SKM-1 treated with dmso at 0.1 percent for 144 hours (cell line): Measurements from ENCODE around the gene DOCK2.
"Not testable (repeated sequence)": the region's sequence is repeated elsewhere in the genome, so short reads cannot be mapped to it uniquely, and the experiment has no call there.

Source experiments
- DNase-seq: peaks from one replicate; lab custom pipeline; 2025; ENCODE audit not compliant: unreplicated experiment; lab: John Stamatoyannopoulos, UW

Gene DOCK2

DNA sequence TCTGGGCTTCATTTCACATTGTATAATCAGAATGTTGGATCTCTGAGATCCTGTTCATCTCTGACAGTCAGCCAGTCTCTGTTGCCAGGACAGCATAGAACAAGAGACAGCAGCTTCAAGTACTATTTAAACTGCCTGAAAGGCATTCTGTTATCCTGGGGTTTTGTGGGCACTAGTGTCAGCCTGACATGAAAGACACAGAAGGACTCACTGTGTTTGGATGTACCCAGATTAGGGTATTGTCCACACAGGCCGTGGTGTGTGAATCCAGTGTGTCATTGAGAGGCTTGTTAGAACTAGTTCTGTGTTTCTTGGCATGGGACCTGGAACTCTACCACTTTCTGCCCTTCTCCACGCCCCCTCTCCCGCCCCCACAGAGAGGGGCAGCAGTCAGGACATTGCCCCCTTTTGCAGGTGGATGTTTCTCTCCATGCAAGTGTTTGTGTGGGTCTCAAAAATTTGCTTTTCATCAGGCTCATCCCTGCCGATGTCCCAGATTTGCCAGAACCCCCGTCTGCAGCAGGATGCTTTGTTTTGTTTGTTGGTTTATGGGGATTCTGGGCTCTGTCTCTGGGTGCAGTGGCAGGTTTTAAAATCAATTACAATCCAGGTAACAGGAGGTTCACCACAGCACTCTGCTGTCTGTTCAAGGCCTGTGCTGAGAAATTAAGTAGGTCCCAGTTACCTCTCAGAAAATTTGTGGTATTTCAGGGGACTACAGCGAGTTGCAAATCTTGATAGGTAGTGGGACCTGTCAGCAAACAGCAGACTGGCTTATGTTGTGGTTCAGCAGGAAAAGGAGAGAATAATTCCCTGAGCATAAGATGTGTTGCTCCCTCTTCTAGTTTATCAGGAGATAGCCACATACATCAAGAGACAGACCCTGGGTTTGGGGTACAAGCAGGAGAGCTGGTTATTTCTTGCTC, 144.6 kb downstream of the DOCK2 start:
- DNase-seq, result no peak

DNA sequence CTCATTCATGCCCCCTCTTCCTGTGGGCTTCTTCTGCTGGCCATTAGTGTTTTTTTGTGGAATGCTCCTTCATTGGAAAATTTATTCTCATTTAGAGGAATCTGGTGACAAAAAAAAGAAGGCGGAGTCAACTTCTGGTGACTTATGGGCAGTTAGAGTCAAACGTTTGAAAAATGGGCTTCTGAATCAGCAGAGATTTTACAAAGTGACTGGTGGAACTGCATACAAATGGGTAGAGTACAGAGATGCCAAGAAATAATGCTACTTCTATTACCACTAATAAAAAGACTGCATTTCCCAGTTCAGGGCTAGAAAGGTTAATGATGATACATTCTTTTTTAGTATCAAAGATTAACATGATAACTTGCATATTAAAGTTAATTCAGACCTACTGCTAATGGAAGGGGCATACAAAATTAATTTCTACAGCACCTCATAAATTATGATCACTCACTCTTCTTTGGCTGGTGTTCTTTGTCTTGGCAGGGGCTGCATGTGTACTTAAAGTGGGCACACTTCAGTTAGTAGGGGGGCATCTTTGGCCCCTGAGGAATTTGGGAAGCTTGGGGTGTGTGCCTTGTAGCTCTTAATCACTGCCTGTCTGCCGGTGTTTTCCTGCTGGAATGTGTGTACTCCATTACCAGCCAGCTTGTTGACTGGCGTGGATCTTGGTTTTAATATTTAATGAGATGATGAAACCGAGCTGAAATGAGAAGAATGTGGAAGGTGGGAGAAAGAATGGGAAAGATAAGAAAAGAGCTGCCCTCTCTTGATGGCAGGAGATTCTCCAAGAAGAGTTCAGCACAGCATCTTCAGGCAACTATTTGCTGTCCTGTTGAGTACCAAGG, 148.9 kb downstream of the DOCK2 start:
- no peak for DNase-seq

GRCh38 chr5:169788168-169788567, 151.1 kb downstream of the DOCK2 start:
- no peak for DNase-seq

DNA sequence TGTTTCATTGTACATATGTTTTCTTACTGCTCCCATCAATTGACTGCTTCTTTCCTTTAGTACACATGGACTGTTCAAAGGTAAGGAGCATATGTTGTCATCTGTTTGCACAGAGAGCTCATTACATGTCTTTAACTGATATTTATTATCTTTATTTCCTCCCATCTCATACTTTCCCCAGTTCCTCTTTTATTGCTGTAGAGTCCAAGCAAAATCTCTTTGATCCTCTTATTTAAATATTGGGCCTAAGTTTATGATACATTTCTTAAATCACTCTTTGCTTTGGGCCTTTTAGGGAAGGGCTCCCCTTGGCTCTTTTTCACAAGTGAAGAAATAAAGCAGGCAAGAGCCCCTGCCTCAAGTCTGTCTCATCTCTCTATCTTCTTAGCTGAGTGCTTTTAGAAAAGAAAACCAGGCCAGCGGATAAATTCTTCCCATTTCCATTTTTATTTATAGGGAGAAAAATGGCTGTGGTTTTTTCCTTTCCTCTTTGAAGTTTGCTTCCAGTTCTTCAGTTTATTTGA, 152.4 kb downstream of the DOCK2 start:
- DNase-seq, result no peak

GRCh38 chr5:169791251-169791650, 154.2 kb downstream of the DOCK2 start:
- DNase-seq, result no peak

GRCh38 chr5:169795338-169795737, 158.3 kb downstream of the DOCK2 start:
- DNase-seq, result no peak

DNA sequence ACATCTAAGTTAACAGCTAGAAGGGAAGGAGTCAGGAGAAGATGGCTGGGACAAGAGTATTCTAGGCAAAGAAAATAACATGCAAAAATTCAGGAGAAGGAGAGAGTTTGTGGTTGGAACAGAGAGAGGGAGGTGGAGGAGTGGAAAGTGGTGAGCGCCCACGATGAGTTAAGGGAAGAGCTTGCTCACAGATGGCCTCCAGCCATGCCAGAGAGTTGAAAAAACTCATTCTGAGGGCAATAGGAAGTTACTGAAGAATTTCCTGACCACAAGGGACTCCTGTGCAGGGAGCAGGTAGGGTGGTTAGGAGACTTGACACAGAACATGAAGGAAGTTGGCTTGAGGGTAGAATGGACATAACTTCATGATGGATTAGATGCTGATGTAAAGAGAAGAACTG, 159.7 kb downstream of the DOCK2 start:
- no peak for DNase-seq

DNA sequence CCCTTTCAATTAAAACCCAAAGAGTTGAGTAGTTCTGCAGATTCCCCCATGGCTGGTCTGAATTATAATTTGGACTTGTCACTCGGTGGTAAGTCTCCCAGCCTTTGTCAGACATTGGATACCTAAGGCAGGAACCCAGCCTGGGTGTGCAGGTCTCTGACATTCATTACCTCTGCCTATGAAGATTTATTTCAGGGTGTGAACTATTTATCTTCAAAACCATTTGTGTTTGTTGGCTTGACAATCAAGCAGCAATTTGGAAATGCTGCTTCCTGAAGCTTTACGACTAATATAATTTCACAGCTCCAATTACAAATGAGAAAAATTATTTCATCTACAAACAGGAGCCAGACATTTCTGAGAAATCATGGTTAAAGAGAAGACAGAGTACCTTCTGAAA, 160.5 kb downstream of the DOCK2 start:
- no peak for DNase-seq

- DNase-seq, result no peak
Measured at GRCh38 chr5:169798438-169798837, 161.4 kb downstream of the DOCK2 start.

DNA sequence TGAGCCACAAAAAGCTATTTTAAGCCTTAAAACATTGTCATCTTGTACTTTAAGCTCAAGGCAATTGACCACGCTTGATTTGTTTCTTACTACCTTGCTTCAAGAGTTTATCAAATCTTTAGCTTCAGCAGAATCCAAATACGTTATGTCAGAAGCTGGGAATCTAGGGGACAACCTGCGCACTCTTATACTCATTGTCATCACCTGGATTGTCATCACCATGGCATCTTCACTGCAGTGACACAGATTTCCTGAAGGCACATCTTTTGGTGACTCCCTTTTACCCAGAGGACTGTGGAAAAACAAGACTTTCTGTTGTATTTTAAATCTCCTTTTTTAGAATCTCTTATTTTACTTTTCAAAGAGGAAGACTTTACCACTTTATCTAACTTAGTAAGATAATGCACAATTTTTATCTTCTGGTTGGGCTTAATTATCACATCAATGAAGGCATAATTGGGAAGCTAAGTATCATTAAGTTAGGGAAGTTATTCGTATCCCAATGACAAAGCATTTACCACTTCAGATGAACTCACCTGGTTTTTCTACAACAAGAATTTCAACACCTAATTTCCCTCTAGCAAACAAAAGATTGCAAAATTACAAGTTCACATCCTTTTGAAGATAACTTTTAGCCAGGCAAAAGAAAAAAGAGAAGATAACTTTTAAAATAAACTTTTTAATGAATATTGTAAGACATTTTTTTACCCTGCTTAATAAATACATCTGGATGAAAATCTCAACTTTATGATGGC, 162.0 kb downstream of the DOCK2 start:
- DNase-seq, result no peak

GRCh38 chr5:169801324-169801777, 164.3 kb downstream of the DOCK2 start:
- DNase-seq, result peak; percentile 27

DNA sequence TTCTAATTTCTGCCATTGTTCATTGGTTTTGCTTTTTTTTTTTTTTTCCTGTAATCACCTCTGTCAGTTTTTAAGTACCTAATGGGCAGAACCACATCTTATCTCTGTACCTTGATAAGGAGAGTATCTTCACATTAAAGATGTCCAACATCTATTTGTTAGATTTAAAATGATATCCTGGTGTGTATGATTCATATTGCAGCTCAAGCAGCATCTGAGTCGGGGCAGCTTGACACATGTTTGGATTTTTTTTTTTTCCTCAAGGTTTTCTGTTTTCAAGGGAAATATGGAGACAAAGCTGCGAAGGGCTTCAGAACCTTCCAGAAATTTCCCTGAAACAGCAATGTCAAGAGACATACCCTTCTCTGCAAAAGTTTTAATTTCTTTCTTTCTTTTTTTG, 164.7 kb downstream of the DOCK2 start:
- no peak for DNase-seq

- DNase-seq, result peak; percentile 81
Measured at GRCh38 chr5:169803077-169803981, 166.3 kb downstream of the DOCK2 start.

DNA sequence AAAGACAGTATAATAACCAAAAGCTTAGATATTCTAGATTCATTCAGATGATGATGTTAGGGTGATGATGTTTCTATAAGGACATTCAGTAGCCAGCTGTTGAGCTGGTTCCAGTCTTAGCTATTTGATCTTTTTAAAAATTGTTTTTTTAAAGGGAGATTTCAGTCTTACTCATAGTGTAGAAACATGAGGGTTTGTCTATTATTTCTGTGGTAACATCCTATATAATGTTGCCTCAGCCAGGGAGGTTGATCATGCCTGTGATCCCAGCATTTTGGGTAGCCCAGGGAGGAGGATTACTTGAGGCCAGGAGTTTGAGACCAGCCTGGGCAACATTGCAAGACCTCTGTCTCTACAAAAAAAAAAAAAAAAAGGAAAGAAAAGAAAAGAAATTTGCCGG, 167.8 kb downstream of the DOCK2 start:
- no peak for DNase-seq

- no peak for DNase-seq
Measured at GRCh38 chr5:169805527-169805934, 168.5 kb downstream of the DOCK2 start.

DNA sequence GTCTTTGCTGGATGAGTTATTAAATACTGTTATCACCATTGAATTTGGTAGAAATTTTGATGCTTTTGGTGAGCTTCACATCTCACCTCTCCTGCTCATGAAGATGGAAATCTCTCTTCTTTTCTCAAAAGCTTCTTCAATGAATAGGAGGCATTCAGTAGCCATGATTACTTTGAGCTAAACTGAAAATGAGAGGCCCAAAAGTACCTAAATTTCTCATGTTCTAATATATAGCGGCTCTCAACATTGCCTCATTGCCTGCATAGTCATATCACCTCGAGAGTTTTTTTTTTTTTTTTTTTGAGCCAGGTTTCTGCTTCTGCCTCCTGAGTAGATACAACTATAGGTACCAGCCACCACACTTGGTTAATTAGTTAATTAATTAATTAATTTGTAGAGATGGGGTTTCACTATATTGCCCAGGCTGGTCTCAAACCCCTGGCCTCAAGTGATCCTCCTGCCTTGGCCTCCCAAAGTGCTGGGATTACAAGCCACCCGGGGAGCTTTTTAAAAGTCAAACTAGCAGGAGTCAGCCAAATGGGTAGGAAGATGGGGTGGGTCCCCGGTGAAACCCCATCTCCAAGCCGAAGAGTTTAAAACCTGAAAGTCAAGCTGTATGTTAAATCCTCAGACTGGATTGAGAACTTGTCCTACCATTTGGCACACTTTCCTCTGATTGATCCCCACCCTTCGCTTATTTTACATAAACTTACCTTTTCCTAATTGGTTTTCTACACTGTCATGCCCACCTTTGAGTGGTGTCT, 169.0 kb downstream of the DOCK2 start:
- no peak for DNase-seq

DNA sequence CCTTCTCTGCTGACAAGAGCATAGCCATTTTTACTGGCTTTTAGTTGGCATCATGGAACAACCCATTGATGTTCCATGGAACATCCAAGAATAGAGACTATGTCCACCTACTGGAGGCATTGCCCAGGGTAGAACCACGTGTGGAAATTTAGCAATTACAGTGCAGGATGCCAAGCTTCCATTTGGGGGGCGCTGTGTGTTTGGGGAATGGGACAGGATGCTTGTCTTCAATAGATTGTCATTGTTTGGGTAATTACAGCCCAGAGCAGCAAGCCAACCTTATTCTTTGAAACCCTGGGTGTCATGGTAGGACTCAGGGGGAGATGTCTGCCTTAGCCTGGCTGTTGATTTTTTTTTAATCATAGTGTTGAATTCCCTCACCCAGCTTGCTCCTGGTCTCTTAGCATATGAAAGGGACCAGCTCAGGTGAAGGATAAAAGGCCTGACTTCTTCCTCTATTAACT, 171.1 kb downstream of the DOCK2 start:
- DNase-seq, result no peak

DNA sequence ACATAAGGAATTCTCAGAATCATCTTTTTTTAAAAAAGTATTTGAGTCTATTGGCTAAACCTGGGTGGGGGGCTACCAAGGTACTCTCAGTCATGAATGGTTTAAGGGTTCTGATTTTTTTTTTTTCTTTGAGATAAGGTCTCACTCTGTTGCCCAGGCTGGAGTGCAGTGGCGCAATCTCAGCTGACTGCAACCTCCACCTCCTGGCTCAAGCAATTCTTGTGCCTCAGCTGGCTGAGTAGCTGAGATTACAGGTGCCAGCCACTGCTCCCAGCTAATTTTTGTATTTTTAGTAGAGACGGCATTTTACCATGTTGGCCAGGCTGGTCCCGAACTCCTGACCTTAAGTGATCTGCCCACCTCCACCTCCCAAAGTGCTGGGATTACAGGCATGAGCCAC, 171.8 kb downstream of the DOCK2 start:
- not testable (repeated sequence) for DNase-seq

- no peak for DNase-seq
Measured at GRCh38 chr5:169809281-169809680, 172.2 kb downstream of the DOCK2 start.
